Measurements from ENCODE around the gene MAFB.

Gene MAFB

GRCh38 chr20:40718214-40718977 lies 29.4 kb upstream of the MAFB start:
- no peaks in the 10 kb centered on the region for H3K27me3 ChIP-seq (replicated peaks; ENCODE audit: control insufficient read depth, insufficient read depth, low read length, poor library complexity, severe bottlenecking)
- no peaks in the 10 kb centered on the region for H3K36me3 ChIP-seq (ENCODE audit: control insufficient read depth, insufficient read depth, low read length)
- no peak overlapping the region for H3K27ac ChIP-seq (ENCODE audit: insufficient read depth, low read length, poor library complexity, severe bottlenecking)
- H3K4me1 ChIP-seq (ENCODE audit: control insufficient read depth, insufficient read depth, low read length, poor library complexity, severe bottlenecking): no peaks in the 10 kb centered on the region
- no peaks in the 10 kb centered on the region for H3K9me3 ChIP-seq (ENCODE audit: control insufficient read depth, low read length)
- no peak overlapping the region for H3K4me3 ChIP-seq (ENCODE audit: insufficient read depth, low read depth, low read length, poor library complexity, severe bottlenecking)
- DNase-seq: no peak

- no peak overlapping the region for H3K27ac ChIP-seq (ENCODE audit: insufficient read depth, low read length, poor library complexity, severe bottlenecking)
- no peak overlapping the region for H3K4me3 ChIP-seq (ENCODE audit: insufficient read depth, low read depth, low read length, poor library complexity, severe bottlenecking)
- no peaks in the 10 kb centered on the region for H3K9me3 ChIP-seq (ENCODE audit: control insufficient read depth, low read length)
- H3K4me1 ChIP-seq (ENCODE audit: control insufficient read depth, insufficient read depth, low read length, poor library complexity, severe bottlenecking): no peaks in the 10 kb centered on the region
- DNase-seq: no peak
- no peaks in the 10 kb centered on the region for H3K36me3 ChIP-seq (ENCODE audit: control insufficient read depth, insufficient read depth, low read length)
- no peaks in the 10 kb centered on the region for H3K27me3 ChIP-seq (replicated peaks; ENCODE audit: control insufficient read depth, insufficient read depth, low read length, poor library complexity, severe bottlenecking)
Measured at GRCh38 chr20:40717343-40717865, 28.4 kb upstream of the MAFB start.

- Histone ChIP-seq H3K4me3 (ENCODE audit: insufficient read depth, low read depth, low read length, poor library complexity, severe bottlenecking) (no peak overlapping the region), H3K27me3 (replicated peaks; ENCODE audit: control insufficient read depth, insufficient read depth, low read length, poor library complexity, severe bottlenecking) (no peaks in the 10 kb centered on the region), H3K9me3 (ENCODE audit: control insufficient read depth, low read length) (no peaks in the 10 kb centered on the region), H3K36me3 (ENCODE audit: control insufficient read depth, insufficient read depth, low read length) (no peaks in the 10 kb centered on the region), H3K4me1 (ENCODE audit: control insufficient read depth, insufficient read depth, low read length, poor library complexity, severe bottlenecking) (no peaks in the 10 kb centered on the region), H3K27ac (ENCODE audit: insufficient read depth, low read length, poor library complexity, severe bottlenecking) (no peak overlapping the region)
- DNase-seq: no peak
Measured at GRCh38 chr20:40715491-40715890, 26.5 kb upstream of the MAFB start.

- no peak for DNase-seq
- no peaks in the 10 kb centered on the region for H3K4me1 ChIP-seq (ENCODE audit: control insufficient read depth, insufficient read depth, low read length, poor library complexity, severe bottlenecking)
- no peaks in the 10 kb centered on the region for H3K9me3 ChIP-seq (ENCODE audit: control insufficient read depth, low read length)
- H3K4me3 ChIP-seq (ENCODE audit: insufficient read depth, low read depth, low read length, poor library complexity, severe bottlenecking): no peak overlapping the region
- H3K36me3 ChIP-seq (ENCODE audit: control insufficient read depth, insufficient read depth, low read length): no peaks in the 10 kb centered on the region
- no peak overlapping the region for H3K27ac ChIP-seq (ENCODE audit: insufficient read depth, low read length, poor library complexity, severe bottlenecking)
- H3K27me3 ChIP-seq (replicated peaks; ENCODE audit: control insufficient read depth, insufficient read depth, low read length, poor library complexity, severe bottlenecking): no peaks in the 10 kb centered on the region
Measured at GRCh38 chr20:40714916-40715315, 25.9 kb upstream of the MAFB start.

GRCh38 chr20:40714109-40714508 lies 25.1 kb upstream of the MAFB start:
- no peak overlapping the region for H3K27ac ChIP-seq (ENCODE audit: insufficient read depth, low read length, poor library complexity, severe bottlenecking)
- no peaks in the 10 kb centered on the region for H3K36me3 ChIP-seq (ENCODE audit: control insufficient read depth, insufficient read depth, low read length)

GRCh38 chr20:40713508-40713907 lies 24.5 kb upstream of the MAFB start:
- H3K27me3 ChIP-seq (replicated peaks; ENCODE audit: control insufficient read depth, insufficient read depth, low read length, poor library complexity, severe bottlenecking): no peaks in the 10 kb centered on the region
- no peaks in the 10 kb centered on the region for H3K36me3 ChIP-seq (ENCODE audit: control insufficient read depth, insufficient read depth, low read length)
- H3K27ac ChIP-seq (ENCODE audit: insufficient read depth, low read length, poor library complexity, severe bottlenecking): no peak overlapping the region

More at GRCh38 chr20:40714109-40714508, 25.1 kb upstream of the MAFB start:
- Histone ChIP-seq H3K4me3 (ENCODE audit: insufficient read depth, low read depth, low read length, poor library complexity, severe bottlenecking) (no peak overlapping the region), H3K27me3 (replicated peaks; ENCODE audit: control insufficient read depth, insufficient read depth, low read length, poor library complexity, severe bottlenecking) (no peaks in the 10 kb centered on the region), H3K9me3 (ENCODE audit: control insufficient read depth, low read length) (no peaks in the 10 kb centered on the region), H3K4me1 (ENCODE audit: control insufficient read depth, insufficient read depth, low read length, poor library complexity, severe bottlenecking) (no peaks in the 10 kb centered on the region)
- no peak for DNase-seq

GRCh38 chr20:40711079-40711478 lies 22.0 kb upstream of the MAFB start:
- Histone ChIP-seq H3K4me3 (ENCODE audit: insufficient read depth, low read depth, low read length, poor library complexity, severe bottlenecking) (no peak overlapping the region), H3K4me1 (ENCODE audit: control insufficient read depth, insufficient read depth, low read length, poor library complexity, severe bottlenecking) (no peaks in the 10 kb centered on the region), H3K27me3 (replicated peaks; ENCODE audit: control insufficient read depth, insufficient read depth, low read length, poor library complexity, severe bottlenecking) (no peaks in the 10 kb centered on the region), H3K27ac (ENCODE audit: insufficient read depth, low read length, poor library complexity, severe bottlenecking) (no peak overlapping the region), H3K36me3 (ENCODE audit: control insufficient read depth, insufficient read depth, low read length) (no peaks in the 10 kb centered on the region), H3K9me3 (ENCODE audit: control insufficient read depth, low read length) (no peaks in the 10 kb centered on the region)
- no peak for DNase-seq

More at GRCh38 chr20:40713508-40713907, 24.5 kb upstream of the MAFB start:
- Histone ChIP-seq H3K4me1 (ENCODE audit: control insufficient read depth, insufficient read depth, low read length, poor library complexity, severe bottlenecking) (no peaks in the 10 kb centered on the region), H3K4me3 (ENCODE audit: insufficient read depth, low read depth, low read length, poor library complexity, severe bottlenecking) (no peak overlapping the region), H3K9me3 (ENCODE audit: control insufficient read depth, low read length) (no peaks in the 10 kb centered on the region)
- DNase-seq: no peak

GRCh38 chr20:40710603-40711002 lies 21.6 kb upstream of the MAFB start:
- H3K36me3 ChIP-seq (ENCODE audit: control insufficient read depth, insufficient read depth, low read length): no peaks in the 10 kb centered on the region
- no peaks in the 10 kb centered on the region for H3K9me3 ChIP-seq (ENCODE audit: control insufficient read depth, low read length)
- H3K4me3 ChIP-seq (ENCODE audit: insufficient read depth, low read depth, low read length, poor library complexity, severe bottlenecking): no peak overlapping the region
- H3K4me1 ChIP-seq (ENCODE audit: control insufficient read depth, insufficient read depth, low read length, poor library complexity, severe bottlenecking): no peaks in the 10 kb centered on the region
- no peak for DNase-seq
- H3K27ac ChIP-seq (ENCODE audit: insufficient read depth, low read length, poor library complexity, severe bottlenecking): no peak overlapping the region
- no peaks in the 10 kb centered on the region for H3K27me3 ChIP-seq (replicated peaks; ENCODE audit: control insufficient read depth, insufficient read depth, low read length, poor library complexity, severe bottlenecking)

GRCh38 chr20:40706977-40707582 lies 18.0 kb upstream of the MAFB start:
- no peak for DNase-seq
- H3K27ac ChIP-seq (ENCODE audit: insufficient read depth, low read length, poor library complexity, severe bottlenecking): no peak overlapping the region
- no peaks in the 10 kb centered on the region for H3K36me3 ChIP-seq (ENCODE audit: control insufficient read depth, insufficient read depth, low read length)
- H3K4me3 ChIP-seq (ENCODE audit: insufficient read depth, low read depth, low read length, poor library complexity, severe bottlenecking): no peak overlapping the region
- H3K4me1 ChIP-seq (ENCODE audit: control insufficient read depth, insufficient read depth, low read length, poor library complexity, severe bottlenecking): no peaks in the 10 kb centered on the region
- no peaks in the 10 kb centered on the region for H3K27me3 ChIP-seq (replicated peaks; ENCODE audit: control insufficient read depth, insufficient read depth, low read length, poor library complexity, severe bottlenecking)
- no peaks in the 10 kb centered on the region for H3K9me3 ChIP-seq (ENCODE audit: control insufficient read depth, low read length)

- no peak for DNase-seq
- Histone ChIP-seq H3K4me3 (ENCODE audit: insufficient read depth, low read depth, low read length, poor library complexity, severe bottlenecking) (no peak overlapping the region), H3K27me3 (replicated peaks; ENCODE audit: control insufficient read depth, insufficient read depth, low read length, poor library complexity, severe bottlenecking) (no peaks in the 10 kb centered on the region), H3K36me3 (ENCODE audit: control insufficient read depth, insufficient read depth, low read length) (no peaks in the 10 kb centered on the region), H3K4me1 (ENCODE audit: control insufficient read depth, insufficient read depth, low read length, poor library complexity, severe bottlenecking) (no peaks in the 10 kb centered on the region), H3K27ac (ENCODE audit: insufficient read depth, low read length, poor library complexity, severe bottlenecking) (no peak overlapping the region), H3K9me3 (ENCODE audit: control insufficient read depth, low read length) (no peaks in the 10 kb centered on the region)
Measured at GRCh38 chr20:40705413-40705812, 16.4 kb upstream of the MAFB start.

Measured in effector memory CD4-positive, alpha-beta T cell (primary cell).